Osteoblast (primary cell): ENCODE results near the gene RIOK1. TPM values are rescaled to one million over a fixed set of nuclear protein-coding genes. Genes with fewer than 3 reads are reported as not detected.
A peak's percentile ranks its signal among the peaks of the same experiment; 100 is the strongest.

Source experiments
- DNase-seq: peaks from one replicate; pipeline ENCODE4 v3.0.0; 2011; ENCODE audit warnings: low spot score, mixed read lengths; ENCODE audit not compliant: insufficient read length; ENCODE audit errors: missing footprints
- H2AFZ ChIP-seq: 2 replicates; pipeline ENCODE4 v1.6.0; 2011; ENCODE audit warnings: mild to moderate bottlenecking, low read length
- H3K27ac ChIP-seq: 2 replicates; pipeline ENCODE4 v1.5.1; 2011; ENCODE audit warnings: mild to moderate bottlenecking, low read depth, low read length, moderate library complexity
- H3K27me3 ChIP-seq: 2 replicates; pipeline ENCODE4 v1.6.0; 2012; ENCODE audit warnings: mild to moderate bottlenecking, control low read depth, inconsistent platforms, low read length, moderate library complexity; ENCODE audit not compliant: insufficient read depth
- H3K36me3 ChIP-seq: 2 replicates; pipeline ENCODE4 v1.5.1; 2011; ENCODE audit warnings: mild to moderate bottlenecking, low read length, control low read depth, moderate library complexity; ENCODE audit not compliant: insufficient read depth
- H3K4me1 ChIP-seq: 2 replicates; pipeline ENCODE4 v1.5.1; 2011; ENCODE audit warnings: mild to moderate bottlenecking, low read length, control low read depth, moderate library complexity; ENCODE audit not compliant: insufficient read depth
- H3K4me2 ChIP-seq: 2 replicates; pipeline ENCODE4 v1.6.0; 2011; ENCODE audit warnings: mild to moderate bottlenecking, low read length; ENCODE audit not compliant: insufficient read depth
- H3K4me3 ChIP-seq: fragments of 200-600 bp; sonication (generic); 3 replicates; pipeline ENCODE4 v1.5.1; 2012; ENCODE audit warnings: mild to moderate bottlenecking, low read length, inconsistent platforms; ENCODE audit not compliant: insufficient read depth
- H3K79me2 ChIP-seq: 2 replicates; pipeline ENCODE4 v1.6.0; 2012; ENCODE audit warnings: mild to moderate bottlenecking, low read length, control low read depth, inconsistent platforms; ENCODE audit not compliant: insufficient read depth
- H3K9me3 ChIP-seq: 2 replicates; pipeline ENCODE4 v1.5.1; 2011; ENCODE audit warnings: low read depth, low read length, control low read depth
- H4K20me1 ChIP-seq: 2 replicates; pipeline ENCODE4 v1.6.0; 2012; ENCODE audit warnings: mild to moderate bottlenecking, low read length, control low read depth; ENCODE audit not compliant: insufficient read depth
- total RNA-seq: library from RNA; depleted of rRNA; stranded (reverse); fragments of >200 nt; gene quantifications from 2 replicates; pipeline ENCODE4 v1.2.3, GENCODE V29; 2012
- TF ChIP-seq, protein P1 (sequence below): IDR thresholded peaks from 2 replicates; pipeline ENCODE4 v1.5.1; 2011; ENCODE audit warnings: mild to moderate bottlenecking, low read depth, low read length, moderate library complexity; ENCODE audit errors: extremely low read depth

Gene RIOK1
- total RNA-seq, 1 donor, result 14.1 TPM

DNA sequence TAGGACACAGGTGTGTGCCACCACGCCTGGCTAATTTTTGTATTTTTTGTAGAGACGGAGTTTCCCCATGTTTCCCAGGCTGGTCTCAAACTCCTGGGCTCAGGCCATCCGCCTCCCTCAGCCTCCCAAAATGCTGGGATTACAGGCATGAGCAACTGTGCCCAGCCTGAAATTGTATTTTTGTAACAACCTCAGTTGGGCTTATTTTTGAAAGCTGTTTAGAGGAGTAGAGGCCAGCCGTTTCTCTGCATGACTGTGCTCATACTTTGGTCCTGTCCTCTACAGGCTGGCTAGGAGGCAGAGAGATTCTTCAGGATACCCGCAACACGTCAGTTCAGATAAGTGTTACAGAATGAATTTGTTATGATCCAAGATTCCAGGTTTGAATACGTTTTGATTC, 22.2 kb upstream of the RIOK1 start:
- no peak overlapping the region for H3K4me2 ChIP-seq
- no peak overlapping the region for H3K27ac ChIP-seq
- H2AFZ ChIP-seq, result no peak overlapping the region
- H3K4me3 ChIP-seq, result no peak overlapping the region
- H3K4me1 ChIP-seq, result no peaks in the 10 kb centered on the region
- H3K79me2 ChIP-seq, result no peaks in the 10 kb centered on the region
- H3K36me3 ChIP-seq, result no peaks in the 10 kb centered on the region
- TF ChIP-seq, protein P1, sequence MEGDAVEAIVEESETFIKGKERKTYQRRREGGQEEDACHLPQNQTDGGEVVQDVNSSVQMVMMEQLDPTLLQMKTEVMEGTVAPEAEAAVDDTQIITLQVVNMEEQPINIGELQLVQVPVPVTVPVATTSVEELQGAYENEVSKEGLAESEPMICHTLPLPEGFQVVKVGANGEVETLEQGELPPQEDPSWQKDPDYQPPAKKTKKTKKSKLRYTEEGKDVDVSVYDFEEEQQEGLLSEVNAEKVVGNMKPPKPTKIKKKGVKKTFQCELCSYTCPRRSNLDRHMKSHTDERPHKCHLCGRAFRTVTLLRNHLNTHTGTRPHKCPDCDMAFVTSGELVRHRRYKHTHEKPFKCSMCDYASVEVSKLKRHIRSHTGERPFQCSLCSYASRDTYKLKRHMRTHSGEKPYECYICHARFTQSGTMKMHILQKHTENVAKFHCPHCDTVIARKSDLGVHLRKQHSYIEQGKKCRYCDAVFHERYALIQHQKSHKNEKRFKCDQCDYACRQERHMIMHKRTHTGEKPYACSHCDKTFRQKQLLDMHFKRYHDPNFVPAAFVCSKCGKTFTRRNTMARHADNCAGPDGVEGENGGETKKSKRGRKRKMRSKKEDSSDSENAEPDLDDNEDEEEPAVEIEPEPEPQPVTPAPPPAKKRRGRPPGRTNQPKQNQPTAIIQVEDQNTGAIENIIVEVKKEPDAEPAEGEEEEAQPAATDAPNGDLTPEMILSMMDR, result no peak
- H4K20me1 ChIP-seq, result no peaks in the 10 kb centered on the region
- no peaks in the 10 kb centered on the region for H3K27me3 ChIP-seq
- DNase-seq, result no peak
- no peaks in the 10 kb centered on the region for H3K9me3 ChIP-seq

DNA sequence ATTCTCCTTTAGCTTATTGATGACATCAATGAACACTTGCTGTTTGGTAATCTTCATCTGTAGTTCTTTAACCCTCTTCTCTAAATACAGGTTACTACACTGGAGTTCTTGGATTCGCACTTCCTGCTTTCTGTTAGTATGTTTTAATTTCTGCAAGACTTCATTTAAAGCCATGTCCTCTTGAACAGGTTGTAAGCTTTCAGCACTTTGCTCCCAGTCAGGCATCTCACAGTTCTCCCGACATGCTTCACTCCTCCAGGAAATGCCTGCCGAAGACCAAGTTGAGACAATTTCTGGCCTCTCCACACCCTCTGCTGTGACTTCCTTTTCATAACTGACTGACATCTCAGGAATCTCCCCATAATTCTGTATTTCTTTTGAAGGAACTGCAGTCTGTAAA, 15.9 kb upstream of the RIOK1 start:
- Histone ChIP-seq H3K27ac (no peak overlapping the region), H3K4me1 (no peaks in the 10 kb centered on the region), H3K9me3 (no peaks in the 10 kb centered on the region), H4K20me1 (no peaks in the 10 kb centered on the region), H3K79me2 (no peaks in the 10 kb centered on the region), H3K36me3 (no peaks in the 10 kb centered on the region), H2AFZ (peak overlapping the region; percentile 12), H3K27me3 (no peaks in the 10 kb centered on the region), H3K4me3 (no peak overlapping the region), H3K4me2 (no peak overlapping the region)
- TF ChIP-seq, protein P1, result no peak
- DNase-seq, result no peak

DNA sequence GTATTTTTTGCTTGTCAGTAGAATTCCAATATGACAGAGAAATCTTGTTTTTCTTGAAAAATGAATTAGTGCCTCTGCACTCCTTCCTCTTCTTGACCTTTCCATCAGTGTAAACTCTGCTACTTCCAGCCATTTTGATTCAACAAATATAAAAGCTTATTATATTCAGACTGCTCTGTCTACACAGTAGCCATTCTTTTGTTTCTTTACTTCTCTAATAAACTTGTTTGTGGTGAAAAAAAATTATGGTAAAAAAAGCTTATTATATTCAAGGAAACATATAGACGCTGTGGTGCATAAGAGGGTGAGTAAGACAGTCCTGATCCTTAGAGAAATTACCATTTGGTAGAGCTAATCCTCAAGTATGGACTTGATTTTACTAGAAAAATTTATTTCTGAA, 11.6 kb upstream of the RIOK1 start:
- no peaks in the 10 kb centered on the region for H4K20me1 ChIP-seq
- no peaks in the 10 kb centered on the region for H3K9me3 ChIP-seq
- no peak overlapping the region for H3K27ac ChIP-seq
- H3K4me3 ChIP-seq, result no peak overlapping the region
- TF ChIP-seq, protein P1, result no peak
- no peaks in the 10 kb centered on the region for H3K27me3 ChIP-seq
- no peak for DNase-seq
- no peaks in the 10 kb centered on the region for H3K4me1 ChIP-seq
- no peak overlapping the region for H2AFZ ChIP-seq
- H3K4me2 ChIP-seq, result no peak overlapping the region
- no peaks in the 10 kb centered on the region for H3K79me2 ChIP-seq
- H3K36me3 ChIP-seq, result no peaks in the 10 kb centered on the region

DNA sequence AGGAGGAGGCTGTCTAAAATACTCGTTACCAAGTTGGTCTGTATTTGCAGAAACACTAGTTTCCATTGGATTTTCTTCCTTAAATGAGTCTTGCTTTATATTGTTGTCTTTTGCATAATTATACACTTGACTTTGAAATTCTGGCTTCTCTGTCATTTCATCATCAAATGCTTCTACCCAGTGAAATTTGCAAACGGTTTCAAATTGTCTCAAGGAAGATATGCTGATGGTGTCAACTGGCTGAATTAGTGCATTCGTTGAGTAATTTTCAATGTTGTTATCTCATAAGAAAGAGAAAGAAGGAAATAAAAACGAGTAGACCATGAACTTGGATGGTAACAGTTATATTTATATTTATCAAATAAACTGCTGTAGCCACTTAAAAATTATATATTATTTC, 10.9 kb upstream of the RIOK1 start:
- Histone ChIP-seq H3K36me3 (no peaks in the 10 kb centered on the region), H3K4me2 (no peak overlapping the region), H3K79me2 (no peaks in the 10 kb centered on the region), H3K27ac (no peak overlapping the region), H2AFZ (no peak overlapping the region), H3K9me3 (no peaks in the 10 kb centered on the region), H3K4me3 (no peak overlapping the region), H4K20me1 (no peaks in the 10 kb centered on the region), H3K27me3 (no peaks in the 10 kb centered on the region), H3K4me1 (no peaks in the 10 kb centered on the region)
- TF ChIP-seq, protein P1, result no peak
- no peak for DNase-seq
